ENCODE data around the gene MRPS18B.
"Not testable (repeated sequence)": the region's sequence is repeated elsewhere in the genome, so short reads cannot be mapped to it uniquely, and the experiment has no call there.

MRPS18B gene

GRCh38 chr6:30644769-30645168 lies 27.1 kb downstream of the MRPS18B start:
- no peak for DNase-seq

- DNase-seq, result no peak
Observed at GRCh38 chr6:30645989-30646388, 28.3 kb downstream of the MRPS18B start.

DNA sequence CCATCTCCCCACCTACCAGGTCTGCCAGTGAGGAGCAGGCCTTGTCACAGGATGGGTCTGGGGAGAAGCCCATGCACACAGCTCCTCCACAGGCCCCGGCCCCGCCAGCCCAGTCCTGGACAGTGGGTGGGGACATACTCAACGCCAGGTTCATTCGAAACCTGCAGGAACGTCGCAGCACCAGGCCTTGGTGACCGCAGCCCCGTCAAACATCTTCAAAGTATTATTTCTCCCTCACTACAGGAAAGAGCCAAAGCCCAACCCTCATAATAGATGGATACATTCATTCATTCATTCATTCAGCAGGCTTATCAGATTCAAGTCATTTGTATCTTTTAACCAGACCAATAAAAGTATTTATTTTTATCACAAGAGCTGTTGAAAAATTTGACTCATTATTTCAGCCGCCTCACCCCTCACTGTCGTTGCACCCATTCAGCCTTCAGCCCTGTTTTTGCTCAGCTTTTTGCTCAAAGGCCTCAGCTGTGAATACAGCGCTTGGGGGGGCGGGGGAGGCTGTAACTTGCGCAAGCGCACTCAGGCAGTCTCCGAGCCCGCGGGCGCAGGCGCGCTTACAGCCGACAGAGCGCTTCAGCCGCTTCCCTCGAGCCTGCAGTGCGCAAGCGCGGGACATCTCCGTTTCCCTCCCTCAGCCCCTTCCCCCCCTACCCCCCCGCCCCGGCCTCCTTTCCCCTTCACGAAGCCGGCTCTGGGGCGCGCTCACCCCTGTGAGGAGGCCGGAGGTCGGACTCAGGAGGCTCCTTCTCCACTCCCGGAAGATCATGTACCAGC lies 29.0 kb downstream of the MRPS18B start, which contains the start of gene C6orf136:
Gene C6orf136, plus strand, starts transcription at position 684 of the 792 bp plus-strand sequence. Its CDS starts 99 bp downstream, at position 783.
- DNase-seq, result peak; percentile 93

- DNase-seq, result peak; percentile 80
Observed at GRCh38 chr6:30647242-30648116, 29.8 kb downstream of the MRPS18B start.

- no peak for DNase-seq
Observed at GRCh38 chr6:30651143-30651542, 33.5 kb downstream of the MRPS18B start.

DNA sequence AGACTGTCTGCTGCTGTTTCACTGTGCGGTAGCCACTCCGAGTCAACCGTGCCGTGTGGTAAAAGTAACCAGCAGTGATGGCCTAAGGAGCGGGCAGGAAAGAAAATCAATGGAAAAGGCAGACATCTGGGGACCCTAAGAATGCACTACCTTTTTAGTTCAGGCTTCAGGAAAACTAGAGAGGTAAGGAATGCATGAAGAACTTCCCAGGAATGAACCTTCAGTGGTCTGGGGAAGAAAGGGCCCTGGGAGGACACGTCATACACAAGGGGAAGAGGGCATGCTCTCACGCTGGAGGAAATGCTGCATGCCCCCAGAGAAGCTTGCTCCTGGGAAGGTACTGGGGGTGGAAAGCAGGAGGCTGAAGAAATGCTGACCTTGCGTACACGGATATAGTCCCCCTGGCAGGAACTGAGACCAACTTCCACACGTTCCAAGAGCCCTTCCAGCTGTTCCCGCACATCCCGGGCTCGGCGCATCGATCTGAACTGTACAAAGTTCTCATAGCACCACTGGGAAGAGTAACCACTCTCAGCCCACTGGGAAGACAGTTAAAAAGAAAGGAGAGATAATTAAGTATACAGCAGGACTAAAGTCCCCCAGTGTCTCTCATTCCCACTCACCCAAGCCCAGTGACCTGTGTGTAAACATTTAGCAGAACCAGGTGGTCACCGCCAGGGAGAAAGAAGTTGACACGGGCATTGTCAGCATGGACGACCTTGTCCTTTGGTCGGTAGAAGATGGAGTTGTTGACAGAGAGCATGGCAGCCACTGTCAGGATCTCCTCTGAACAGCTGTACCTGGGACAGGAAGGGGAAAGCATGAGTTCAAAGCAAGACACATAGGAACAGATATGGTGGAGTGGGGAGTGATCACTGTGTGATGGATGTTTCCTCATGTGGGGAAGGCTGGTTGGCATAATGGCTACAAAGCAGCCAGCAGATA lies 37.4 kb downstream of the MRPS18B start:
- DNase-seq, result no peak

DNA sequence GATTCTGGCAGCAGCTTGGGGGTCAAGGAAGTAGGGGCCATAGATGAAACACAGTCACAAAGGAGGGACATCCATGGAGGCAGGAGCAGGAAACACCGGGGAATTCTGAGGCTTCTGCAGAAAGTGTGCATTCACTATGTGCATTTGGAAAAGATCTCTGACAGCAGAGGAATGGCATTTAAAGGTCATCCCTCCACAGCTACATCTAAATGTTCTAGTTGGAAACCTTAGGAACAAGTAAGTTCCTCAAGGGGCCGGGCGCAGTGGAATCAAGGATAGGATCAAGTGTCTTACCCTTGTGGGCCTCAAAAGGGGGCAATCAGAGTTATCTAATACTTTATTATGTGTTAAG lies 38.1 kb downstream of the MRPS18B start:
- no peak for DNase-seq

GRCh38 chr6:30656513-30656912 lies 38.9 kb downstream of the MRPS18B start:
- no peak for DNase-seq

DNA sequence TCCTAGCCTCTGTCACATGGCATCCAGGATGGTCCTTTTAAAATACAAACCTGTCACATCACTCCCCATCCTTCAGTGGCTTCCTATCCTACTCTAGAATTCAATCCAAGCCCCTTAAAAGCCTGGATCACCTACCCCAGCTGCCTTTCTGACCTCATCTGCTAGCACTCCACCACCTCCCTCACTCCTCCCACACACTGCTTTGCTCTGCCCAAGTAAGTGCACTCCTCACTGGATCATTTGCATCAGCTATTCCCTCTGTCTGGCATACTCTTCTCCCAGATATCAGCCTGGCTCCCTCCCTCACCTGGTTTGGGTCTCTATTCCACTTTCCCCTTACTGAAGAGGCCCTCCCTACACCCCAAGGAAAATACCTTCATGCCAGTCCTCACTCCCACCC lies 39.8 kb downstream of the MRPS18B start:
- no peak for DNase-seq

GRCh38 chr6:30657922-30658321 lies 40.3 kb downstream of the MRPS18B start:
- not testable (repeated sequence) for DNase-seq

- DNase-seq, result no peak
Observed at GRCh38 chr6:30664994-30665767, 47.5 kb downstream of the MRPS18B start.

DNA sequence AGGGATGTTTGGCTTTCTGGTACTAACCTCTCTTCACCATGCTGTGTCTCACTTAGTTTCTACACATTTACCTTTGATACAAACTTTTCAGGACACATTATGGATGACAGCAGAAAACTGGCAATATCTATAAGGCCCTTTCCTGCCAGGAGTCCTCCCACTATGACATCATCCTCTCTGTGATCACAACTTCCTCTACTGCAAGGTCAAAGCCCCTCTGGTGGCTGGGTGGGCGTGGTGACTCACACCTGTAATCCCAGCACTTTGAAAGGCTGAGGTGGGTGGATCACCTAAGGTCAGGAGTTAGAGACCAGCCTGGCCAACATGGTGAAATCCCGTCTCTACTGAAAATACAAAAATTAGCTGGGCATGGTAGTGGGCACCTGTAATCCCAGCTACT lies 48.7 kb downstream of the MRPS18B start:
- DNase-seq, result peak; percentile 41

- DNase-seq, result no peak
Observed at GRCh38 chr6:30670760-30671527, 53.3 kb downstream of the MRPS18B start.

- DNase-seq, result peak; percentile 89
Observed at GRCh38 chr6:30672445-30673253, 55.0 kb downstream of the MRPS18B start, which contains the start of gene DHX16. Gene DHX16 (minus strand): TSS chr6:30673006. CDS start chr6:30672841, 165 bp downstream.
